ENCODE measurements around the gene ARHGAP15.

- TF ChIP-seq SP1 (IDR thresholded peaks at IDR 0.05) = no peak
- TF ChIP-seq, protein P1, sequence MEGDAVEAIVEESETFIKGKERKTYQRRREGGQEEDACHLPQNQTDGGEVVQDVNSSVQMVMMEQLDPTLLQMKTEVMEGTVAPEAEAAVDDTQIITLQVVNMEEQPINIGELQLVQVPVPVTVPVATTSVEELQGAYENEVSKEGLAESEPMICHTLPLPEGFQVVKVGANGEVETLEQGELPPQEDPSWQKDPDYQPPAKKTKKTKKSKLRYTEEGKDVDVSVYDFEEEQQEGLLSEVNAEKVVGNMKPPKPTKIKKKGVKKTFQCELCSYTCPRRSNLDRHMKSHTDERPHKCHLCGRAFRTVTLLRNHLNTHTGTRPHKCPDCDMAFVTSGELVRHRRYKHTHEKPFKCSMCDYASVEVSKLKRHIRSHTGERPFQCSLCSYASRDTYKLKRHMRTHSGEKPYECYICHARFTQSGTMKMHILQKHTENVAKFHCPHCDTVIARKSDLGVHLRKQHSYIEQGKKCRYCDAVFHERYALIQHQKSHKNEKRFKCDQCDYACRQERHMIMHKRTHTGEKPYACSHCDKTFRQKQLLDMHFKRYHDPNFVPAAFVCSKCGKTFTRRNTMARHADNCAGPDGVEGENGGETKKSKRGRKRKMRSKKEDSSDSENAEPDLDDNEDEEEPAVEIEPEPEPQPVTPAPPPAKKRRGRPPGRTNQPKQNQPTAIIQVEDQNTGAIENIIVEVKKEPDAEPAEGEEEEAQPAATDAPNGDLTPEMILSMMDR (IDR thresholded peaks at IDR 0.05; ENCODE audit: low read depth, low read length, missing input control) = no peak
- TF ChIP-seq RAD21 (IDR thresholded peaks at IDR 0.05) = no peak
- TF ChIP-seq GABPA (IDR thresholded peaks at IDR 0.05 in 1 of 2, conservative IDR thresholded peaks at IDR 0.05 in 1 of 2) = no peak
- TF ChIP-seq, protein P2, sequence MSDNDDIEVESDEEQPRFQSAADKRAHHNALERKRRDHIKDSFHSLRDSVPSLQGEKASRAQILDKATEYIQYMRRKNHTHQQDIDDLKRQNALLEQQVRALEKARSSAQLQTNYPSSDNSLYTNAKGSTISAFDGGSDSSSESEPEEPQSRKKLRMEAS (IDR thresholded peaks at IDR 0.05) = no peak
- TF ChIP-seq YY1 (IDR thresholded peaks at IDR 0.05) = no peak
- TF ChIP-seq TAF1 (conservative IDR thresholded peaks at IDR 0.05) = no peak
- TF ChIP-seq, protein P3, sequence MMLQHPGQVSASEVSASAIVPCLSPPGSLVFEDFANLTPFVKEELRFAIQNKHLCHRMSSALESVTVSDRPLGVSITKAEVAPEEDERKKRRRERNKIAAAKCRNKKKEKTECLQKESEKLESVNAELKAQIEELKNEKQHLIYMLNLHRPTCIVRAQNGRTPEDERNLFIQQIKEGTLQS (IDR thresholded peaks at IDR 0.05) = no peak
Observed at GRCh38 chr2:143344780-143345179, 215.6 kb downstream of the ARHGAP15 start.

Measured in liver (tissue), 3 donors.